ENCODE measurements around the gene NDUFA9.

NDUFA9 gene

DNA sequence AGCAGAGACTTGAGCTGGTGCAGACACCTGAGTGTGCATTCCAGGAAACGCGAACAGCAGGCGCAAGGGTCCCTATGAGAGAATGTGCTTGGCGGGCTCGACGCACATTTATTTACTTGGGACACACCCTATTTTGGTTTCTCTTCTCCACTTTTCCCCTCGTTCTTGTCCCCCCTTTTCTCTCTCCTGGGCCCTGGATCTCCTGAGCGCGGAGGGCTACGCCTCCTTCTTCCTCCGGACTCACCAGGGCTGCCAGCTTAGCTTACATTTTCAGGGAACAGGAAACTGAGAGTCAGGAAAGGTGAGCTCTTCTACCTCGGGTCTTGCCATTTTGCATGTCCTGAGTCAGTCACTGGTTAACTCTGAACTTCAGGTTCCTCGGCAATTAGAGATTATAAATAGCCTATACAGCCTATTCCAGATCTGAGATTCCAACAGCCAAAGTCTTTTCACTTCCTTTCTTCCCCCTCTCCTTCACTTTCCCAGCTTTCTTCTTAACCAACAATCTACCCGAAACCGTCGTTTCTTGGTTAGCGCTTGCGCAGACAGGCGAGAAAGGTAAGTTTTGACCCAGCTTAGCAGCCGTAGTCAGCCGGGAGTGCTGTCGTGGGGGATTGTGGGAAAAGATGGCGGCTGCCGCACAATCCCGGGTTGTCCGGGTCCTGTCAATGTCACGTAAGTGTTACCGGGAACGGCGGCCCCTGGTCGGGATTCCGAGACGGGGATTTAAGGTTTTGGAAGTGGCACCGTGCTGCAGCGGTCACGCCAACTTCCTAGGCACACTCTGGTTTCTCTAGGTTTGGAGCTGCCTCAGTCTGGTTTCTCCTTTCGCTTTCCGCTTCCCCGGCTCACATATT is at the start of gene NDUFA9, which contains the start of gene AKAP3:
TSS of gene NDUFA9 (plus strand) at position 614 of the 857 bp plus-strand sequence. CDS start at position 627, 13 bp downstream.
TSS of gene AKAP3 (minus strand) at position 551 of the 857 bp plus-strand sequence. CDS start 10,855 bp downstream, outside the sequence.
- peak; percentile 91 for DNase-seq (ENCODE audit: low spot score)

DNA sequence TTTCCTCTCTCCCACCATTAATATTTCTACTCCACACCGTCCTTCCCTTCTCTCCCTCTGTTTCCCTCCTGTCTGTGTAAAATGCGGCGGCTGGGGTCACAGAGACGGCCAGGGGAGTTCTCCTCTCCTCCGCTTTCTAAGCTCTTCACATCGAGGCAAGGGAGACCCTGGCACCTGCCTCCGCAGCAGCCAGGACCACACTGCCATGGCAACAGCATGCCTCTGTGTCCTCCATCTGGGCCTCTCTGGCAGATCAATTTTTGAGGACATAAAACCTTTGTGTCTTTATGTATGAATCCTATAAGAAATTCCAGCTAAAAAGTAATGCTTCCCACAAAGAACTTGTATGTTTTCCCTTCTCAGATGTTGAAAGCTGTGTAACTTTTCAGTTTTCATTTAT is 45.5 kb upstream of the NDUFA9 start:
- DNase-seq (ENCODE audit: low spot score), result no peak

DNA sequence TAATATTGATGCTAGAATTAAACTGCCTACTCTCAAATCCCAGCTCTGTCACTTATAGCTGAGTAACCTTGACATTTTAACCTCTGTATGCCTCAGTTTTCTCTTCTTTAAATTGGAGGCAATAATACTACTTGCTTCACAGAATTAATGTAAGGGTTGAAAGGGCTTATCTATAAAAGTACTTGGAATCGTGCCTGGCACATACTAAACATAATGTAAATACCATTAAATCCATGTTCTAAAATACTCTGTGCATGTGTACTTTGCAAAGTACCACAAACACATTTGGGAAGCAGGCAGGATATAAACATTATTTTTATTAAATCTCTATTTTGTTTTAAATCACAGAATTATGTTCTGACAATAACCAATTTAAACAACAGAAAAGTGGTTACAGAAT is 45.0 kb upstream of the NDUFA9 start:
- no peak for DNase-seq (ENCODE audit: low spot score)

DNA sequence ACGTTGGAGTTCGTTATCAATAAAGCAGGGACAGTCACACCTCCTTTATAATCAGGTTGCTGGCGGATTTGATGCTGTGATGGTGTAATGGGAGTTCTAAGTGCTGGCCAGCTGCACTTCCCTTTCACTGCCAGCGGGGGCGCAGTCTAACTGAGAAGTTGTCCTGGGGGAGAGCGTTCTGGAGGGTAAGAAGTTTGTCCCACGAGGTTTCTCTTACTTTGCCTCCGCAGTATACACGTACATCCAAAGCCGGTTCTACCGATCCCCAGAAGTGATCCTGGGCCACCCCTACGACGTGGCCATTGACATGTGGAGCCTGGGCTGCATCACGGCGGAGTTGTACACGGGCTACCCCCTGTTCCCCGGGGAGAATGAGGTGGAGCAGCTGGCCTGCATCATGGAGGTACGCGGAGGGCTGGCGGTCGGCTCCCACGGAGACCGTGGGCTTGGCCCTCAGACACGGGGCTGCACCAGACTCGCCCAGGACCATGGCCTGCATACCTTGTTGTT is 44.2 kb upstream of the NDUFA9 start:
- DNase-seq (ENCODE audit: low spot score), result peak; percentile 91

DNA sequence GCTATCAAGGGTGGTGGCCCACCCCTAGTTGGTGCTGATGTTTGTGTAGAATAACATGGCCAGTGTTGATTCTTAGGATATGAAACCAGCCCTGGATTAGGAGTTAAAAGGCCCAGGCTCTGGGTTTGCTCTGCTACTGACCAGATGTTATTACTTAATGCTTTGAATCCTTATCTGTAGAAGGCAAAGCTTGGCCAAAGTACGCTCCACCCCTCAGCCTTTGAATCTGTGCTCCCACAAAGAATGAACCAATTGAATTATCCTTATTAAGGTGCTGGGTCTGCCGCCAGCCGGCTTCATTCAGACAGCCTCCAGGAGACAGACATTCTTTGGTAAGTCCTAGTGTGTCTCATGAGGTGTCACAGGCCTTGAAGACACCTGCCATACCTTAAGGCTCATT is 41.9 kb upstream of the NDUFA9 start:
- DNase-seq (ENCODE audit: low spot score), result no peak

DNA sequence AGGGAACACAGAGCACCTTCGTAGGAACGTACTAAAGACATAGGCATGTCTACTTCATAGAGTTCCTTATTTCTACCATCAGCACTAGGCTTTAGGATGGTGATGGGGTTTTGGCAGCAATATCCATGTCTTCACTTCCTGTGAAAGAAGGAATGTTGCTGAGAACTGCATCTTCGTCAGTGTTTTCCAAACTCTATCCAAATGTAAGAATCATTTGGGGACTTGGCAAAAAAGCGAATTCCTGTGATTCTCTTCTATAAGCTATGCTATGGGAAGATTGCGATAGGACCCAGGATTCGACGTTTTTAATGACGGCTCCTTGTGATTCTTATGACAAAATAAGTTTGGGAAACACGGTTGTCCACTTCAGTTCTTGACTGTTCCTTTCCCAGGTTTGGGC is 39.8 kb upstream of the NDUFA9 start:
- DNase-seq (ENCODE audit: low spot score), result no peak

DNA sequence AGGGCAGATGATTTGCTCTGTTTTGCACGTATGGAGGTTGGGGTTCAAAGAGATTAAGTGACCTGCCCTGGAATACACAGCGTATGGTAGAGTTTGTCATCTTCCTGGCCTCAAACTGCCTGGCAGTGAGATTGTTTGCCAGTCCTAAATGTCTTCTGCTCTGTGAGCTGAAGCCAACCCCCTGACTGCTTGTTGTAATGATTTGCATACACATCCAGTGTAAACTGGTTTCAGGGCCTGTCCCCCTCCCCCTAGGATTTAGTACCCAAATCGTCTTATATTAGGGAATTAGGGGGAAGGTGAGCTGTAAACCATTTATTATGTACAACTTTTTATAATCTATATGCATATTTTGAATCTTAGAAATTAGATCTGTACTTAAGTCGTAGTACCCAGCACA is 38.4 kb upstream of the NDUFA9 start:
- no peak for DNase-seq (ENCODE audit: low spot score)

DNA sequence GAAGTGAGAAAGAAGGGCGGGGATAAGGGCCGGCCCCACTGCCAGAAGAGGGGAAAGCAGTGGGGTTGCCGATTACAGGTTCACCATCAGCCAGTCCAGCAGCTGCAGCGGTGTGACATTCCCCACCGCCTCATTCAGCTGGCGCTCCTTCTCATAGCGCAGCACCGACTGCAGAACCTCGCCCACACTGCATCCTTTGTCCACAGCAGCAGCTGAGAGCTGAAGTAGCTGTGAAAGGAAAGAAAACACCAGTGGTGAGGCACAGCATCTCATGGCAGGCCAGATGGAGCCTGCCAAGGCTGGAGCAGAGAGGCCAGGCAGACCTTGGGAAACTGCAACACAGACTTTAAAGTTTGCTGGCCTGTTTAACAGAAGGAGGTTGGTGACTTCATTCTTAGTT is 33.2 kb upstream of the NDUFA9 start:
- no peak for DNase-seq (ENCODE audit: low spot score)

DNA sequence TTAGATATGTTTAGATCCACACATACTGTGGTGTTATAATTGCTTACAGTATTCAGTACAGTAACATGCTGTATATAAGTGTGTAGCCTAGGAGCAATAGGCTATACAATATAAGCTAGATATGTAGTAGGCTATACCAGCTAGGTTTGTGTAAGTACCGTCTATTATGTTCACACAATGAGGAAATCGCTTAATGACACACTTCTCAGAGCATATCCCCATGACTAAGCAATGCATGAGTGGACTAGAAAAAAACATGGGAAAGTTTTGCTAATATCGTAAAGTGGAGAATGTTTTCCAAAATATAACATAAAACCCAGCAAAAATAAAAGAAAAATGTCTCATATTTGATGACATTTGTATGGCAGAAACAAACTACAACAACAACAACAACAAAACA is 27.4 kb upstream of the NDUFA9 start:
- no peak for DNase-seq (ENCODE audit: low spot score)

DNA sequence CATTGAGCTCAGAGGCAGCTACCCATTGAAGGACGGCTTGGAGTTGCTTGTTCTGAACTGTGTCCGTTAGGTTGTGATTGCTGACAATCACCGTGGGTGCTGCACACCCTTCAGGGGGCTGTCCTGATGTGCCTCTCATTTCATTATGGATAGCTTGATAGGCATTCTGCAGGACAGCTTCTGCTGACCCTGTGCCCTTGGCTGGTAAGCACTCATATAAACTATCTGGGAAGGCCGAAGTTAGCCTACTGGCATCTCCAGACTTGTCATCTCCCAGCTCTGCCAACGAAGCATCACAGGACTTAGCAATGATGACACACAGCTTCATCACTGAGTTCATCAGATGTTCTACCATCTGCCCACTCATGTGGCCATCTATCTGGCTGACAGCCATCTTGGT is 22.4 kb upstream of the NDUFA9 start:
- DNase-seq (ENCODE audit: low spot score), result no peak

DNA sequence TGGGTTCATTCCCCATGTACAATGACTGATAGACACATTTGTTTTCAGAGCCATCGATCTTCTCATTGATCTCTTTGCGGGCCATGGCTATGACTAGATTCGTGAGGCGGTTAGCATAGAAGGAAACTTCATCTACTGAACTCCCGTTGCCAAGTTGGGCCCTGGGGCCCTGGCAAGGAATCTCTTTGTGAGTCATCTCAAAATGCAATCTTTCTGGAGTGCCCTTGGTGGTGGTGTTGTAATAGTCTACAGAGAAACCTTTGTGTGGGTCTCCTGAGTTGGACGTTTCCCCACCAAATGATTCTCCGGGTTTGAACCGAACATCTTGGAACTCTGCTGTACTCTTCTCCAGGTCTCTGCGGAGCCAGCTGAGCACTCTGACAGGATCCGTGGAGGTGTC is 20.5 kb upstream of the NDUFA9 start:
- no peak for DNase-seq (ENCODE audit: low spot score)

DNA sequence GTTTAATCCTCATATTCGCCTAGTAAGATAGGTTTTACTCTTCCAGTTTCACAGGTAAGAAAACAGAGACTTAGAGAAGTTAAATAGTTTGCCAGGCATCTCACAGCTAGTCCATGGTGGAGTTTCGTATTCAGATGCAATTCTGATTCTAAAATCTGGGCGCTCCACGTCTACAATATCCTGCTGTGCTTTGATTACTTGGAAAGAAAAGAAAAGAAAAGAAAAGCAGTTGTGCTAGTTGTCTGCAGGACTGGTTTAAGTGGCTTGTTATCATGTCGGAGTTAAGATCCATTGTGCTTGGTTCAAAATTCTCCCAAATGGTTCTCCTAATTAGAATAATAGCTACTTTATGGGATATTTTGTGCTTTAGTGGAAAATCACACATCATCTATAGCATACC is 18.7 kb upstream of the NDUFA9 start:
- DNase-seq (ENCODE audit: low spot score), result no peak

DNA sequence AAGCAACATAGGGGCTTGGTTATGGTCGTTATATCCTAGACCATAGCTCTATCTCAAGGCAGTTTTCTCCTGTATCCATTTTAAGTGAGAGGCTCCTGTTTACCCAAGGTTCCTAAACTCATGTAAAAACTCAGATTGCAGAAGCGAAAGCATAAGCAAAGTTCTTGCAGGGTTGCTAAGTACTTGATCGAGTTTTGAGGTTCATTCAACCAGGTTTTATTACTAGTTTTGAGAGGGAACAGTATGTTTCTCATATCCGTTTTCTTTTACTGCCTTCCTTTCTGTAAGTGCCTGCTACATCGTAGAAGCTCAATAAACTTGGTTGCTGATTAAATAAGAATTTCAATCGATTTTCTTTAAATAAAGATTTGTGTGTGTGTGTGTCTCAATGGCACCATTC is 5.2 kb upstream of the NDUFA9 start:
- no peak for DNase-seq (ENCODE audit: low spot score)

DNA sequence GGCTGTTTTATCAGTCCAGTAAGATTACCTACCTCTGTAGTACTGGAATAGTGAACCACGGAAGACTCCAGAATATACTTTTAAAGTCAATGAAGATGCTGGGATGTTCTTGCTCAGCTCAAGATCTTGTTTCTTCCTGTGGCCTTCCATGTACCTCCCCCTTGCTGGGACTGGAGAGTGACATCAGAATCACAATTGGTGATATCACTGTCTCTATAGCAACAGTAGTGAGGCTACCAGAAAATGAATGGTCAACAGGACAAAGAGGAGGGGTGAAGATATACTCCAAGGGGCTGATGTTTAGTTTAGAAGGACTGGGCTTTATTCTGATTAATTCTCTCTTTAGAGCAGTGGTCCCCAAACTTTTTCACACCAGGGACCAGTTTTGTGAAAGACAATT is 3.9 kb upstream of the NDUFA9 start:
- DNase-seq (ENCODE audit: low spot score), result no peak

DNA sequence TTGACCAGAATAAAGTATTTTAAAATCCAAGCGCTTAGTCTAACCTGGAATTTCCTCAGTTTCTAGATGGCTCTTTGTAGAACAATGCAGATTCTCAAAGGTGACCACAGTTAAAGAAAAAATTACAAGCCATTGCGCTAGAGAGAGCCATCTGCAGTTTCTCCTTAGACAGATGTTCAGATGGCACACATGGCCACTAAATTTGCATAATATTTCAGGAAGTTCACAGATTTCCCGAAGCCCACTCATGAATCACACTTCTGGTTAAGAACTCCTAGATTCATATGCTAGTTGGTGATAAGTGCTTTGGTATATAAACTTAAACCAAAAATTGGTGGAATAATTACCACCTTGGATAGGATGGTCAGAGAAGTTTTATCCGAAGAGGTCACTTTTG is 812 bp upstream of the NDUFA9 start:
- DNase-seq (ENCODE audit: low spot score), result no peak

DNA sequence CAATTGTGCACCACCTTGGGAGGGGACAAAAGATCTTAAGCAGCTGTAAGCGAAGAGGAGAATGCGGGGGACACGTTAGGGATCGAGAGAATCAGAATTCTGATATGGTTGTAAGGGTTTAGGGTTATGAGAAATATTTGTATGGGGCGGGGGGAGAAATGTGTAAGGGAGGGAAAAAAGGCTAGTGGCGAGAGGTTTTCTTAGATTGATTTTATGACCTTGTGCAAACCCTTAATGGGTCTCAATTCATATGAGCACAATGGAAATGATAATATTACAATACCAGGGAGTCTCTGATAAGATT is 396 bp downstream of the NDUFA9 start:
- no peak for DNase-seq (ENCODE audit: low spot score)

DNA sequence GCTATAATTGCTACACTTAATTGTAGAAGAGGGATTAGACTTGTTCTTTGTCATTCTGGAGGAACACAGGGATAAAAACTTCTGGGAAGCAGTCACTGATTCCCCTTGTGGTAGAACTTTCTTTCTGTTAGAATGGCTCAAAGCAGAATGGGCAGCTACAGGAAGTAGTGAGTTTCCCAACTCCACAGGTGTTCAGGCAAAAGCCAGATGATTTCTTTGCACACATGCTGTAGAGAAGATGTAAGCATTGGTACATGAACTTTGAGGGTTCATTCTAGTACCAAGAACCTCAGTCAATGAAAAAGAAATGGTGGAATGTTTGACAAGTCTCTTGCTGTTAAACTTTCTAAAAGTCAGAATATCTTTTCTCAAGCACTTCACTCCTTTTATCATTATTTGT is 4.3 kb downstream of the NDUFA9 start:
- peak; percentile 3 for DNase-seq (ENCODE audit: low spot score)

DNA sequence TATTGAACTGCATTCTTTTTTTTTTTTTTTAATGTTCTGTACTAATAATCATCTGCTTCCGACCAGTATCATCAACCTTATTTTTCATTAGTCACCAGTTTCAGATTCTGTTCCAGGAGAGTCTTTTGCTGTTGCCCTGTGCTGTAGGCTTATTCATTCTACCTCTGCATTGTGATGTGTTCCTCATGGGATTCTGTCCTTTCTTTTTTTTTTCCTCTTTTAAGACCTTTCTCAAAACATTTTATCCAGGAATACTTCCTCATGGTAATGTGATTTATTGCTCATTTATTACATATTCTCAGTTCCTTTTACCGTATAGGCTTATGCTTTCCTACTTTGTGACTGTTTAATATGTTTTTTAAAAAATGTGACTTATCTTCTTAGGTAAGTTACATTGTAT is 4.8 kb downstream of the NDUFA9 start:
- no peak for DNase-seq (ENCODE audit: low spot score)

DNA sequence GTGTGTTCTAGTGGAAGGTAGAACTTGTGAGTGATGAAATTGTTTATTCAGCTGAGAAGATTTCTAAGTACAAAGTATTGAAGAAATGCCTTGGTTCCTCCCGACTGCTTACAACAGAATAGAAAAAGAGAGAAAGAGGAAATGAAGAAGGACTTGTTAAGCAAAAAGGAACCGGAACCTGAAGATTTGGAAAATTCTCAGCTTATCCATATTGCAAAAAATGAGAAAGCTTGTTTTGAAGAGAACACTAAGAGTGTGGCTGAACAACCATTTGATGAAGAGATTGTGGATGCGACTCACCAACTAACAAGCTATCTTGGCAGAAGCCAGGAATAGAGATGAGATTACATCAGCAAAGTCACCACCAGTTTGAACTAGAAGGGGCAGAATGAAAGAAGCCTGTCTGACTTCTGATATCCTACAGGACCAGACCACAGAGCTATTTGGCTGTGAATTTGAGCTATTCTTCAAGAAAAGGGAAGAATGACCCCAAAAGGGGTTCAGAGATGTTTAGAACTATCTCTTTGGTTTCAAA is 15.1 kb downstream of the NDUFA9 start:
- no peak for DNase-seq (ENCODE audit: low spot score)

DNA sequence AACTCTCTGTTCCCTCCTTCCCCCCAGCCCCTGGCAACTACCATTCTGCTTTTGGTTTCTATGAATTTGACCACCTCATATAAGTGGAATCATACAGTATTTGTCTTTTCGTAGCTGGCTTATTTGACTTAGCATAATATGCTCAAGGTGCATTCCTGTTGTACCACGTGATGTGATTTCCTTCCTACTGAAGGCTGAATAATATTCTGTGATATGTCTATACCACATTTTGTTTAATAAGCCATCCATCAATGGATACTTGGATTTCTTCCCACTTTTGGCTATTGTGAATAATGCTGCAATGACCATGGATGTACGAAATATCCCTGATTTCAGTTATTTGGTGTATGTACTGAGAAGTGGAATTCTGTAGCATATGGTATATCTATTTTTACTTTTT is 16.3 kb downstream of the NDUFA9 start:
- DNase-seq (ENCODE audit: low spot score), result no peak

DNA sequence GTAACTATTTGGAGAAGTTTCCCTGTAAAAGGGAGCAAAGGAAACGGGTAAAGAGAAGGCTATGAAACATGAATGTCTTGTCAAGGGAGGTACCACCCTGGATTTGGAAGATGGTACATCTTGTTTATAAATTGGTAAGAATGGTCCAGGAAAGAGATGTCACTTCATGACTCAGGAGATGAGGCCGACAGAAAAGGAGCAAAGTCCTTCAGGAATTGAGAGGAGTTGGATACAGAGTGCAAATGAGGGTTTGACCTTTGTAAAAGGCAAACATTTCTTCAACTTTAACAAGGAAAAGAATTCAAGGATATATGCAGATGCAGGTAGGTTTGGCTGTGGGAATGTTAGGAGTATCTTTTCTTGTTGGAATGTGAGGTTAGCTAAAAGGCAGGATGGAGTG is 30.8 kb downstream of the NDUFA9 start:
- DNase-seq (ENCODE audit: low spot score), result no peak

DNA sequence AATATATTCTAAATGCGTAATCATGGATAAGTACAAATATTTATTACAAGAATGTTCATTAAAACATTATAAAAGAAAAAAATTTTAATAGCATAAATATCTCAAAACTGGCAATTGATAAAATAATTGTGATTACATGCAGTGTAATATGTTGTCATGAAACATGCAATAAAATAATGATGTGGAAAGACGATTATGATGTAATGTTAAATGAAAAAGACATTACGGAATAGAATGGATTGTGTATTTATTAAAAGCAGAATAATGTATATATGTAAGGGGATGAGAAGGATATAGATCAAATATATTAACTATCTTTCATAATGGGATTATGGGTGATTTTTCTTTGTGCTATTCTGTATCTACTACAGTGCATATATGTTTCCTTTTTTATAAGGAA is 32.8 kb downstream of the NDUFA9 start:
- no peak for DNase-seq (ENCODE audit: low spot score)

DNA sequence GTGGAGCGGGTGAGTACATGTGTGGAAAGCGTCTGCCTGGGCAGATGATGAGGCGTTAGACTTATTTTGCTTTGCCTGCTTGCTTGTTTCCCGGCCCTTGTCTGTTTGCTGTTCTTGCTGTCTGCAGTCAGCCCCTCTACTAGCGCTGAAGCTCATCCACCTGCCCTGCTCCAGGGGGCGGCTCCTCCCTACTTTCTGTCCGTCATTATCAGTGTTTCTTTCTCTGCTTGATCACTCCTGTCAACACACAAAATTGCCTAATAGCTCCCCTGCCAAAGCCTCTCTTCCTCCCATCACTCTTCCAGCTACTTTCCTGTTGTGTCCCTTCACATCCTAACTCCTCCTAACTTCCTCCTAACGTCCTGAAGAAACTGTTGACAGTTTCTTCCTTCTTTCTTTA is 36.4 kb downstream of the NDUFA9 start:
- no peak for DNase-seq (ENCODE audit: low spot score)

DNA sequence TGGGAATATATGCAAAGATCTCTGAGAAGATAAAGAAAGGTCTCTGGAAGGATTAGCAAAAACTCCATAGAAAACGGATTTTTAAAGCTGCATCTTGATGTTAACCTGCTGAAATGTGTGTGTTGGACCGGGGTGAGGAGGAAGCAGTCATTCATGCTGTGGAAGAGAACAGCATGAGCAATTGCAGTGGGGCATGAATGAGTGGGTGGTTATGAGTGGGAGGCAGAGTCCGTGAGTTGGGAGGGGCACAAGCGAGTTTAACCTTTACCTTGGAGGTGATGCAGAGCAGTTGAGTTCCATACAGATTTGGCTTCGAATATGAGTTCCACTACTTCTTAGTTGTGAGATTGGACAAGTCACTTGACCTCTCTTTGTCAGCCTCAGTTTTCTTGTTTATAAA is 41.8 kb downstream of the NDUFA9 start:
- DNase-seq (ENCODE audit: low spot score), result no peak
